IMR-90 (cell line): ENCODE measurements around the gene CCNC. TPM values are rescaled to one million over a fixed set of nuclear protein-coding genes. Genes with fewer than 3 reads are reported as not detected.

ENCODE experiments used
- ATAC-seq: fragments of 200-7000 bp; cut with Tn5 transposase; 2 replicates; pipeline ENCODE4 v1.9.1; 2020; ENCODE audit warnings: low read depth, mild to moderate bottlenecking, moderate library complexity
- BruUV-seq: library from RNA; stranded (reverse); fragments of 400-500 nt; replicated peaks from 2 replicates; lab custom pipeline; 2021; lab: Mats Ljungman, UMichigan
- CTCF ChIA-PET: fragments of 300-600 bp; formaldehyde crosslinking; extraction: SDS; loops from one replicate; lab custom pipeline; 2021; ENCODE audit warnings: antibody characterized with exemption; lab: Yijun Ruan, JAX
- POLR2A ChIA-PET: fragments of 300-600 bp; sonication (Branson Sonifier 250); formaldehyde crosslinking; loops from one replicate; lab custom pipeline; 2022; ENCODE audit warnings: antibody characterized with exemption; ENCODE audit not compliant: unreplicated experiment; lab: Charles Lee
- DNase-seq: peaks from one replicate; pipeline ENCODE4 v3.0.0; 2013
- H2AFZ ChIP-seq: replicated peaks from 2 replicates; pipeline ENCODE3; 2013; ENCODE audit warnings: low read length, mild to moderate bottlenecking; ENCODE audit not compliant: poor library complexity
- H2AK5ac ChIP-seq: 2 replicates; pipeline ENCODE4 v1.6.1; 2013; ENCODE audit warnings: low read depth, low read length, inconsistent platforms
- H2AK9ac ChIP-seq: replicated peaks from 2 replicates; pipeline ENCODE3; 2013; ENCODE audit warnings: mild to moderate bottlenecking, low read depth, low read length, moderate library complexity; ENCODE audit not compliant: poor library complexity
- H2BK120ac ChIP-seq: 2 replicates; pipeline ENCODE4 v1.6.1; 2013; ENCODE audit warnings: low read depth, low read length, inconsistent platforms
- H2BK15ac ChIP-seq: 3 replicates; pipeline ENCODE4 v1.6.1; 2013; ENCODE audit warnings: low read depth, low read length, inconsistent platforms
- H2BK20ac ChIP-seq: 2 replicates; pipeline ENCODE4 v1.6.1; 2013; ENCODE audit warnings: low read depth, mild to moderate bottlenecking, inconsistent platforms, low read length, moderate library complexity
- H2BK5ac ChIP-seq: 2 replicates; pipeline ENCODE4 v1.6.1; 2013; ENCODE audit warnings: mild to moderate bottlenecking, low read depth, low read length, inconsistent platforms; ENCODE audit not compliant: poor library complexity, severe bottlenecking
- H3K14ac ChIP-seq: replicated peaks from 2 replicates; pipeline ENCODE4 v1.6.1; 2013; ENCODE audit warnings: low read depth, low read length, inconsistent platforms
- H3K18ac ChIP-seq: 2 replicates; pipeline ENCODE4 v1.6.1; 2013; ENCODE audit warnings: low read depth, low read length, control low read depth
- H3K23ac ChIP-seq: 2 replicates; pipeline ENCODE4 v1.6.1; 2013; ENCODE audit warnings: low read depth, low read length, inconsistent platforms
- H3K27ac ChIP-seq: 2 replicates; pipeline ENCODE4 v1.5.1; 2013; ENCODE audit warnings: mild to moderate bottlenecking, control low read depth, low read length; ENCODE audit not compliant: insufficient read depth
- H3K27me3 ChIP-seq: 2 replicates; pipeline ENCODE4 v1.6.1; 2013; ENCODE audit warnings: low read length; ENCODE audit not compliant: control insufficient read depth, insufficient read depth
- H3K36me3 ChIP-seq: 2 replicates; pipeline ENCODE4 v1.6.1; 2013; ENCODE audit warnings: low read length, mixed read lengths; ENCODE audit not compliant: control insufficient read depth, insufficient read depth
- H3K4ac ChIP-seq: 2 replicates; pipeline ENCODE4 v1.6.1; 2013; ENCODE audit warnings: low read depth, low read length, inconsistent platforms
- H3K4me1 ChIP-seq: 2 replicates; pipeline ENCODE4 v1.6.1; 2013; ENCODE audit warnings: low read length, mixed read lengths; ENCODE audit not compliant: control insufficient read depth, insufficient read depth
- H3K4me2 ChIP-seq: 2 replicates; pipeline ENCODE4 v1.6.1; 2013; ENCODE audit warnings: low read depth, mild to moderate bottlenecking, control low read depth, low read length, moderate library complexity
- H3K4me3 ChIP-seq: 2 replicates; pipeline ENCODE4 v1.5.1; 2013; ENCODE audit warnings: low read depth, mild to moderate bottlenecking, control low read depth, low read length, moderate library complexity; ENCODE audit not compliant: insufficient read depth
- H3K56ac ChIP-seq: 2 replicates; pipeline ENCODE4 v1.6.1; 2013; ENCODE audit warnings: low read length, inconsistent platforms; ENCODE audit not compliant: insufficient read depth; ENCODE audit errors: extremely low read depth
- H3K79me1 ChIP-seq, 2 experiments: 2 replicates each; pipeline ENCODE4 v1.6.1; 2013; ENCODE audit warnings: low read length in 2 of 2, inconsistent platforms in 1 of 2, low read depth in 1 of 2
- H3K9ac ChIP-seq: 2 replicates; pipeline ENCODE4 v1.6.1; 2013; ENCODE audit warnings: low read depth, low read length, control low read depth
- H3K9me1 ChIP-seq: 2 replicates; pipeline ENCODE4 v1.6.1; 2013; ENCODE audit warnings: low read length, inconsistent platforms; ENCODE audit not compliant: insufficient read depth
- H3K9me3 ChIP-seq: 2 replicates; pipeline ENCODE4 v1.6.1; 2013; ENCODE audit warnings: low read length; ENCODE audit not compliant: control insufficient read depth, insufficient read depth
- H4K20me1 ChIP-seq: 2 replicates; pipeline ENCODE4 v1.6.1; 2013; ENCODE audit warnings: low read length, inconsistent platforms; ENCODE audit not compliant: insufficient read depth
- H4K5ac ChIP-seq: 2 replicates; pipeline ENCODE4 v1.6.1; 2013; ENCODE audit warnings: mild to moderate bottlenecking, low read depth, low read length, control low read depth
- H4K8ac ChIP-seq, 2 experiments: 2 replicates each; pipeline ENCODE4 v1.6.1; 2013; ENCODE audit warnings: low read depth in 2 of 2, low read length in 2 of 2, control low read depth in 1 of 2, inconsistent platforms in 1 of 2
- H4K91ac ChIP-seq: 2 replicates; pipeline ENCODE4 v1.6.1; 2013; ENCODE audit warnings: low read depth, low read length, inconsistent platforms; ENCODE audit not compliant: insufficient read depth
- BHLHE40 ChIP-seq: fragments of 150-350 bp; IDR thresholded peaks from 2 replicates; pipeline ENCODE4 v1.6.1; 2016; ENCODE audit warnings: mild to moderate bottlenecking, low read depth, low read length
- CEBPB ChIP-seq: IDR thresholded peaks from 2 replicates; pipeline ENCODE4 v1.6.1; 2012; ENCODE audit warnings: low read depth, low read length, improper control_type of control experiment
- MAFK ChIP-seq: IDR thresholded peaks from 2 replicates; pipeline ENCODE4 v1.6.1; 2012; ENCODE audit warnings: low read depth, low read length, improper control_type of control experiment
- MXI1 ChIP-seq: IDR thresholded peaks from 2 replicates; pipeline ENCODE4 v1.6.1; 2012; ENCODE audit warnings: low read depth, mild to moderate bottlenecking, low read length, moderate library complexity, borderline replicate concordance
- POLR2A ChIP-seq: IDR thresholded peaks from 2 replicates; pipeline ENCODE4 v1.6.1; 2012; ENCODE audit warnings: mild to moderate bottlenecking, low read depth, low read length
- RCOR1 ChIP-seq: IDR thresholded peaks from 2 replicates; pipeline ENCODE4 v1.6.1; 2012; ENCODE audit warnings: mild to moderate bottlenecking, low read length, improper control_type of control experiment; ENCODE audit not compliant: insufficient replicate concordance
- WGBS, 2 experiments: methylation state at CpG; one replicate each; pipeline versions ENCODE4 v1.1.5 to v1.1.7; 2013; ENCODE audit warnings: missing lambda C conversion rate in 2 of 2; ENCODE audit not compliant: insufficient read length in 1 of 2; ENCODE audit errors: extremely low coverage in 2 of 2; 5-methylcytosine and 5-hydroxymethylcytosine counted together
- dilution Hi-C: fragments of 300-500 bp; cut with HindIII; formaldehyde crosslinking; loops from one replicate; pipeline ENCODE4 v1.14.3; 2018; ENCODE audit warnings: low sequenced_read_pairs; ENCODE audit not compliant: unreplicated experiment
- in situ Hi-C: fragments of 300-500 bp; cut with MboI; formaldehyde crosslinking; loops from 3 replicates; pipeline ENCODE4 v1.14.3; 2019; ENCODE audit warnings: low sequenced_read_pairs, inconsistent platforms, mixed read lengths
- intact Hi-C: fragments of 100-400 bp; cut with micrococcal nuclease; formaldehyde crosslinking; loops from 2 replicates; pipeline ENCODE4 v1.10.0; 2022
- polyA plus RNA-seq, 3 experiments: library from polyadenylated mRNA; depleted of rRNA; stranded (reverse); fragments of >200 nt; gene quantifications; 2 replicates each; pipeline ENCODE4 v1.2.3, GENCODE V29; 2012; ENCODE audit warnings: low replicate concordance in 1 of 3
- total RNA-seq: library from RNA; depleted of rRNA; stranded (reverse); fragments of >200 nt; gene quantifications from 2 replicates; pipeline ENCODE4 v1.2.3, GENCODE V29; 2012
- TF ChIP-seq, protein P1 (sequence below): fragments of 150-350 bp; IDR thresholded peaks from 2 replicates; pipeline ENCODE4 v1.6.1; 2017; ENCODE audit warnings: mild to moderate bottlenecking, antibody characterized with exemption, low read length, low read depth
- TF ChIP-seq, protein P2 (sequence below): fragments of 150-350 bp; IDR thresholded peaks from 2 replicates; pipeline ENCODE4 v1.6.1; 2016; ENCODE audit warnings: low read depth, mild to moderate bottlenecking, low read length, moderate library complexity, borderline replicate concordance

CCNC gene
- total and polyA plus RNA-seq, 2 of the 4 experiments (the other 2 are of a cell fraction) = 30.1 to 95.7 TPM

- no TSS peak for BruUV-seq
- Histone ChIP-seq H3K4me2 (no peak overlapping the region), H2BK15ac (no peak overlapping the region), H2BK20ac (no peak overlapping the region), H3K9me3 (no peaks in the 10 kb centered on the region), H2BK5ac (no peak overlapping the region), H3K18ac (no peak overlapping the region), H3K9ac (no peak overlapping the region), H3K23ac (no peak overlapping the region), H3K4ac (no peak overlapping the region), H4K5ac (no peak overlapping the region), H2BK120ac (no peak overlapping the region), H3K9me1 (no peaks in the 10 kb centered on the region), H4K20me1 (peaks cover 4% of the 10 kb centered on the region; the same call in 1 of the 2 replicates), H3K4me1 (no peaks in the 10 kb centered on the region), H3K27me3 (no peaks in the 10 kb centered on the region), H3K36me3 (peaks cover 11% of the 10 kb centered on the region), H2AFZ (no peak overlapping the region), H3K4me3 (no peak overlapping the region), H3K56ac (no peak overlapping the region), H3K79me1 (peaks cover 6 to 13% of the 10 kb centered on the region in 2 experiments; a peak in 3 of 4 replicates), H4K91ac (no peak overlapping the region), H2AK5ac (no peak overlapping the region), H4K8ac (no peak overlapping the region), H3K27ac (no peak overlapping the region), H2AK9ac (no peak overlapping the region), H3K14ac (no peak overlapping the region)
- in situ Hi-C loops = no loop called here
- ChIA-PET POLR2A (no interaction called here), CTCF (no interaction called here)
- WGBS, 2 experiments = 100% methylated on average over 2 of the region's 4 CpGs; no CpG with 5 or more reads in 1 of the 2 experiments
- intact Hi-C loops = no loop called here
- DNase-seq (no peak), ATAC-seq (no peak)
- dilution Hi-C loops = no loop called here
- no peak for TF ChIP-seq MXI1
- TF ChIP-seq, protein P1, sequence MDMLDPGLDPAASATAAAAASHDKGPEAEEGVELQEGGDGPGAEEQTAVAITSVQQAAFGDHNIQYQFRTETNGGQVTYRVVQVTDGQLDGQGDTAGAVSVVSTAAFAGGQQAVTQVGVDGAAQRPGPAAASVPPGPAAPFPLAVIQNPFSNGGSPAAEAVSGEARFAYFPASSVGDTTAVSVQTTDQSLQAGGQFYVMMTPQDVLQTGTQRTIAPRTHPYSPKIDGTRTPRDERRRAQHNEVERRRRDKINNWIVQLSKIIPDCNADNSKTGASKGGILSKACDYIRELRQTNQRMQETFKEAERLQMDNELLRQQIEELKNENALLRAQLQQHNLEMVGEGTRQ = no peak
- no peak for TF ChIP-seq RCOR1
- no peak for TF ChIP-seq BHLHE40
- TF ChIP-seq, protein P2, sequence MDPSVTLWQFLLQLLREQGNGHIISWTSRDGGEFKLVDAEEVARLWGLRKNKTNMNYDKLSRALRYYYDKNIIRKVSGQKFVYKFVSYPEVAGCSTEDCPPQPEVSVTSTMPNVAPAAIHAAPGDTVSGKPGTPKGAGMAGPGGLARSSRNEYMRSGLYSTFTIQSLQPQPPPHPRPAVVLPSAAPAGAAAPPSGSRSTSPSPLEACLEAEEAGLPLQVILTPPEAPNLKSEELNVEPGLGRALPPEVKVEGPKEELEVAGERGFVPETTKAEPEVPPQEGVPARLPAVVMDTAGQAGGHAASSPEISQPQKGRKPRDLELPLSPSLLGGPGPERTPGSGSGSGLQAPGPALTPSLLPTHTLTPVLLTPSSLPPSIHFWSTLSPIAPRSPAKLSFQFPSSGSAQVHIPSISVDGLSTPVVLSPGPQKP = no peak
- TF ChIP-seq MAFK = no peak
- no peak for TF ChIP-seq CEBPB
- TF ChIP-seq POLR2A = no peak
Observed at GRCh38 chr6:99560668-99561067, 7.8 kb downstream of the CCNC start.
